K562 (cell line): Measurements from ENCODE around the gene SETD3. TPM values are rescaled to one million over a fixed set of nuclear protein-coding genes. Genes with fewer than 3 reads are reported as not detected.

Experiments used
- ATAC-seq: fragments of 200-7000 bp; cut with Tn5 transposase; 3 replicates; pipeline ENCODE4 v1.9.1; 2020; ENCODE audit warnings: moderate library complexity
- BruUV-seq: library from RNA; stranded (reverse); fragments of 400-500 nt; replicated peaks from 2 replicates; lab custom pipeline; 2021; lab: Mats Ljungman, UMichigan
- CTCF ChIA-PET: fragments of 300-600 bp; formaldehyde crosslinking; extraction: SDS; loops from one replicate; lab custom pipeline; 2021; ENCODE audit warnings: low intra/inter-chr PET ratio; lab: Yijun Ruan, JAX
- POLR2A ChIA-PET: fragments of 300-600, 350-650 bp; sonication (Branson Sonifier 250); formaldehyde crosslinking; extraction: SDS; loops from one replicate; lab custom pipeline; 2021; ENCODE audit warnings: antibody characterized with exemption, inconsistent platforms; lab: Yijun Ruan, JAX
- DNase-seq, 4 experiments: peaks; one replicate each; pipeline versions ENCODE4 v3.0.0 to v3.0.0-alpha.2; 2011 to 2018; ENCODE audit warnings: low spot score in 3 of 4, mixed read lengths in 3 of 4; ENCODE audit errors: extremely low read depth in 1 of 4
- FAIRE-seq: peaks from 2 replicates; lab custom pipeline; 2011; peaks lifted over from hg19 to GRCh38; lab: Jason Lieb, UNC
- H2AFZ ChIP-seq: 2 replicates; pipeline ENCODE4 v1.6.0; 2011; ENCODE audit warnings: low read depth, low read length, control low read depth, inconsistent platforms
- H3K27ac ChIP-seq: fragments of 200-600 bp; 3 replicates; pipeline ENCODE4 v1.8.0; 2011; ENCODE audit warnings: low read depth, mild to moderate bottlenecking, control low read depth, inconsistent platforms, low read length, moderate library complexity, mixed read lengths; ENCODE audit errors: extremely low read depth
- H3K27me3 ChIP-seq, 2 experiments: fragments of 300-600 bp in 1 of 2; 2 replicates in 1 of 2; 3 replicates in 1 of 2; pipeline versions ENCODE4 v1.6.0 to v1.8.0; 2011; ENCODE audit warnings: inconsistent platforms in 2 of 2, low read length in 2 of 2, mild to moderate bottlenecking in 1 of 2, mixed read lengths in 1 of 2, moderate library complexity in 1 of 2; ENCODE audit not compliant: control insufficient read depth in 2 of 2, insufficient read depth in 2 of 2
- H3K36me3 ChIP-seq: fragments of 300-600 bp; 3 replicates; pipeline ENCODE4 v1.8.0; 2011; ENCODE audit warnings: mild to moderate bottlenecking, low read length, inconsistent platforms; ENCODE audit not compliant: control insufficient read depth, insufficient read depth
- H3K4me1 ChIP-seq, 2 experiments: fragments of 200-600 bp in 1 of 2; replicated peaks in 1 of 2; 2 replicates in 1 of 2; 3 replicates in 1 of 2; pipeline versions ENCODE4 v1.5.1 to v1.8.0; 2011; ENCODE audit warnings: inconsistent platforms in 2 of 2, low read length in 2 of 2, mild to moderate bottlenecking in 1 of 2, mixed read lengths in 1 of 2, moderate library complexity in 1 of 2; ENCODE audit not compliant: control insufficient read depth in 2 of 2, insufficient read depth in 2 of 2
- H3K4me2 ChIP-seq: 2 replicates; pipeline ENCODE4 v1.6.1; 2011; ENCODE audit warnings: low read length, control low read depth, inconsistent platforms, mixed read lengths; ENCODE audit not compliant: insufficient read depth
- H3K4me3 ChIP-seq: fragments of 200-600 bp; sonication (generic), shearing (Covaris generic); 2 replicates; pipeline ENCODE4 v1.5.1; 2016; ENCODE audit warnings: control low read depth, inconsistent platforms
- H3K79me2 ChIP-seq: fragments of 200-600 bp; 3 replicates; pipeline ENCODE4 v1.8.0; 2011; ENCODE audit warnings: low read length, inconsistent platforms; ENCODE audit not compliant: control insufficient read depth, insufficient read depth
- H3K9ac ChIP-seq, 2 experiments: 2 replicates each; pipeline versions ENCODE4 v1.6.0 to v1.6.1; 2011; ENCODE audit warnings: low read depth in 2 of 2, low read length in 2 of 2, control low read depth in 1 of 2, inconsistent platforms in 1 of 2, mild to moderate bottlenecking in 1 of 2, mixed read lengths in 1 of 2; ENCODE audit not compliant: insufficient read depth in 1 of 2
- H3K9me1 ChIP-seq: one replicate; pipeline ENCODE4 v1.6.0; 2011; ENCODE audit warnings: inconsistent platforms, mild to moderate bottlenecking, low read length, moderate library complexity; ENCODE audit not compliant: control insufficient read depth, insufficient read depth
- H3K9me3 ChIP-seq: replicated peaks from 2 replicates; pipeline ENCODE4 v1.5.1; 2011; ENCODE audit warnings: low read depth, low read length, inconsistent platforms; ENCODE audit not compliant: control insufficient read depth, insufficient read depth
- H4K20me1 ChIP-seq: replicated peaks from 2 replicates; pipeline ENCODE4 v1.6.1; 2011; ENCODE audit warnings: low read length, inconsistent platforms, mixed read lengths; ENCODE audit not compliant: control insufficient read depth, insufficient read depth
- BDP1 ChIP-seq: IDR thresholded peaks from 3 replicates; pipeline ENCODE4 v1.6.1; 2011; ENCODE audit not compliant: insufficient read length, insufficient read depth
- HNRNPK ChIP-seq: fragments of 200-400 bp; formaldehyde crosslinking; IDR thresholded peaks from one replicate; pipeline ENCODE4 v1.6.1; 2018; ENCODE audit warnings: mild to moderate bottlenecking, low read depth, low read length; ENCODE audit not compliant: poor library complexity, severe bottlenecking
- KAT7 ChIP-seq: sonication (generic); formaldehyde crosslinking; IDR thresholded peaks from 2 replicates; pipeline ENCODE4 v1.8.0; 2022; ENCODE audit warnings: missing genetic modification reagents, mild to moderate bottlenecking, borderline replicate concordance
- KLF10 ChIP-seq: fragments of 250-450 bp; sonication (Bioruptor Pico); IDR thresholded peaks from 2 replicates; pipeline ENCODE4 v1.6.1; 2021; ENCODE audit warnings: matching md5 sums
- MAFG ChIP-seq: fragments of 450-650 bp; conservative IDR thresholded peaks from 2 replicates; pipeline ENCODE4 v1.6.1; 2016; ENCODE audit warnings: missing genetic modification characterization, missing compliant biosample characterization
- NEUROD1 ChIP-seq: fragments of 150-350 bp; IDR thresholded peaks from 2 replicates; pipeline ENCODE4 v1.6.1; 2014; ENCODE audit warnings: borderline replicate concordance, low read length, low read depth; ENCODE audit not compliant: partially characterized antibody
- OTX1 ChIP-seq: fragments of 450-650 bp; formaldehyde crosslinking; IDR thresholded peaks from 2 replicates; pipeline ENCODE4 v1.4.0; 2022; ENCODE audit warnings: mild to moderate bottlenecking
- PHF8 ChIP-seq: fragments of 200-600 bp; sonication (generic); IDR thresholded peaks from 2 replicates; pipeline ENCODE4 v1.6.1; 2012; ENCODE audit warnings: mixed run types, mild to moderate bottlenecking, inconsistent platforms, low read length, moderate library complexity, borderline replicate concordance
- SETDB1 ChIP-seq: IDR thresholded peaks from one replicate; pipeline ENCODE4 v1.6.1; 2012; ENCODE audit warnings: low read length, control low read depth, inconsistent platforms
- SLC30A9 ChIP-seq: fragments of 250-450 bp; sonication (Bioruptor Pico); IDR thresholded peaks from 2 replicates; pipeline ENCODE4 v1.8.0; 2022; ENCODE audit warnings: mild to moderate bottlenecking, moderate library complexity
- SRF ChIP-seq, 2 experiments: fragments of 250-450, 450-650 bp in 1 of 2; sonication (Bioruptor Pico) in 1 of 2; sonication (generic) in 1 of 2; formaldehyde crosslinking; IDR thresholded peaks; 2 replicates each; pipeline versions ENCODE4 v1.5.0 to v1.5.1; 2020 to 2022; ENCODE audit warnings: mild to moderate bottlenecking in 1 of 2, missing genetic modification reagents in 1 of 2
- TCF15 ChIP-seq: fragments of 250-450 bp; sonication (Bioruptor Pico); IDR thresholded peaks from 2 replicates; pipeline ENCODE4 v1.8.0; 2022; ENCODE audit warnings: moderate library complexity, mild to moderate bottlenecking, inconsistent platforms
- TEAD1 ChIP-seq, 2 experiments: fragments of 450-650 bp in 1 of 2; sonication (generic) in 1 of 2; formaldehyde crosslinking; IDR thresholded peaks; 2 replicates each; pipeline versions ENCODE4 v1.4.0 to v1.8.0; 2020 to 2022; ENCODE audit warnings: mild to moderate bottlenecking in 2 of 2, missing genetic modification reagents in 1 of 2
- TFE3 ChIP-seq: fragments of 450-650 bp; formaldehyde crosslinking; IDR thresholded peaks from 2 replicates; pipeline ENCODE4 v1.4.0; 2020; ENCODE audit warnings: mild to moderate bottlenecking, mixed read lengths
- YBX1 ChIP-seq: fragments of 450-650 bp; IDR thresholded peaks from 2 replicates; pipeline ENCODE4 v1.7.1; 2016; ENCODE audit warnings: mild to moderate bottlenecking
- ZBTB2 ChIP-seq: fragments of 450-650 bp; IDR thresholded peaks from 2 replicates; pipeline ENCODE4 v1.6.1; 2016; ENCODE audit warnings: antibody characterized with exemption
- ZNF3 ChIP-seq: fragments of 250-450 bp; sonication (Bioruptor Pico); IDR thresholded peaks from 2 replicates; pipeline ENCODE4 v1.5.0; 2021; ENCODE audit warnings: mild to moderate bottlenecking, moderate library complexity
- ZNF655 ChIP-seq: fragments of 250-450 bp; sonication (Bioruptor Pico); IDR thresholded peaks from 2 replicates; pipeline ENCODE4 v1.5.0; 2021
- WGBS: fragments of 100-300 bp; shearing (Covaris generic); methylation state at CpG from one replicate; pipeline ENCODE4 v1.1.6; 2016; ENCODE audit warnings: low coverage, mixed read lengths; ENCODE audit not compliant: insufficient coverage; ENCODE audit errors: missing lambda C conversion rate; 5-methylcytosine and 5-hydroxymethylcytosine counted together
- in situ Hi-C: fragments of 300-500 bp; cut with MboI; formaldehyde crosslinking; loops from 4 replicates; pipeline ENCODE4 v1.15.0; 2018; ENCODE audit warnings: inconsistent platforms, mixed read lengths
- intact Hi-C: fragments of 100-400 bp; cut with micrococcal nuclease; formaldehyde crosslinking; loops from 2 replicates; pipeline ENCODE4 v1.14.2; 2022
- polyA plus RNA-seq, 8 experiments: library from polyadenylated mRNA; depleted of rRNA in 4 of 8; stranded (reverse) in 5 of 8; unstranded in 3 of 8; fragments of >200 nt; fragmentation: Nextera tagmentation in 2 of 8; fragmentation: Illumina TruSeq in 1 of 8; extraction: Ambion mirVana in 2 of 8; extraction: Trizol in 1 of 8; gene quantifications; 2 replicates each; pipeline versions ENCODE4 v1.2.1 to v1.2.3, GENCODE V29; 2011 to 2014; ENCODE audit warnings: inconsistent platforms in 1 of 8, missing spikeins in 1 of 8
- total RNA-seq, 7 experiments: library from RNA; depleted of rRNA in 6 of 7; stranded (reverse); fragments of >200 nt in 6 of 7; fragmentation: Illumina TruSeq in 2 of 7; extraction: Trizol in 2 of 7; gene quantifications; 2 replicates each; pipeline versions ENCODE4 v1.2.1 to v1.2.3, GENCODE V29; 2011 to 2021; ENCODE audit warnings: low replicate concordance in 1 of 7

Gene SETD3
- total and polyA plus RNA-seq, 9 of the 15 experiments (the other 6 are each of a cell fraction or from before 2014, with no cell fraction given): 8.5 to 35.9 (median 26.5) TPM

DNA sequence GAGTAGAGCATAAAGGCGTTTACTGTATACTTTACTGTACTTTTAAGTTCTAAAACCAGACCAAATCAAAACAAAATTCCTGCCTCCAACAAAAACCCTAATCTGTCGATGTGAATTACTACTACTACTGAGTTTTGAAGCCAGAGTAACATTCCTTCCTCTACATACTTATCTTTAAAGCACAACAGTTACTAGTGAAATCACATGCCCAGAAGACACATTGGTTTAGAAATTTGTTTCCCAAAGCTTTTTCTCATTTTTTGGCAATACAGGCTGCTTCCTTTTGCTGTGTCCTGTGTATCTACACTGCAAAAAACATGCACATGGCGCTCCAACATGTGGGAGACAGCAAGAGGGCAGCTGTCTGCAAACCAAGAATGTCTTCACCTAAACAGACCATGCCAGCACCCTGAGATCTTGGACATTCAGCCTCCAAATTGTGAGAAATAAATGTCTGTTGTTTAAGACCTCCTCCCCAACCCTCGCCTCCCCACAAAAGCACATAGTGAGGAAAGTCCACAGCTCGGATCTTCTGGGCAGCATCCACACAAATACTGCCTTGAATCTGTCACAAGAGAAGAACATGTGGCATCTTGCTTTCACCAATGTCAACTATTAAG, 21.1 kb downstream of the SETD3 start (continued):
- TF ChIP-seq SLC30A9 (CRISPR knock-in tag) (no peak), KAT7 (CRISPR knock-in tag) (no peak), ZNF655 (CRISPR knock-in tag) (no peak), SETDB1 (no peak)

GRCh38 chr14:99454246-99454645, 26.4 kb downstream of the SETD3 start:
- Histone ChIP-seq H2AFZ (no peak overlapping the region), H3K4me1 (no peaks in the 10 kb centered on the region), H3K9me1 (no peaks in the 10 kb centered on the region), H3K36me3 (peaks cover 40% of the 10 kb centered on the region; the same call in 2 of the 3 replicates), H3K9ac (no peak overlapping the region), H3K4me3 (no peak overlapping the region), H3K9me3 (no peaks in the 10 kb centered on the region), H3K4me2 (no peak overlapping the region), H3K27me3 (no peaks in the 10 kb centered on the region), H3K79me2 (no peaks in the 10 kb centered on the region), H4K20me1 (no peaks in the 10 kb centered on the region), H3K27ac (no peak overlapping the region)
- DNase-seq: peak in 1 of 4 experiments; percentile 13
- intact Hi-C loops: no loop called here
- in situ Hi-C loops: no loop called here
- 0% methylated on average over 1 of the region's 3 CpGs for WGBS
- ATAC-seq: no peak
- BruUV-seq: no TSS peak
- ChIA-PET POLR2A (no interaction called here), CTCF (no interaction called here)
- FAIRE-seq: no peak
- no peak for TF ChIP-seq HNRNPK
- no peak for TF ChIP-seq TCF15 (CRISPR knock-in tag)
- no peak for TF ChIP-seq PHF8
- no peak for TF ChIP-seq SRF (CRISPR knock-in tag; IDR thresholded peaks at IDR 0.05)
- TF ChIP-seq NEUROD1: no peak
- TF ChIP-seq KLF10 (CRISPR knock-in tag): no peak
- no peak for TF ChIP-seq BDP1
- no peak for TF ChIP-seq MAFG
- no peak for TF ChIP-seq YBX1
- TF ChIP-seq ZNF3 (CRISPR knock-in tag): no peak
- TF ChIP-seq OTX1 (CRISPR knock-in tag): no peak
- TF ChIP-seq ZBTB2: no peak
- TF ChIP-seq TEAD1 (CRISPR knock-in tag; IDR thresholded peaks at IDR 0.05): no peak
- TF ChIP-seq TFE3 (CRISPR knock-in tag): no peak
